PC-9 (cell line): ENCODE results near the gene HAUS5.

Source experiments
- EZH2 ChIP-seq: fragments of 200-600 bp; sonication (generic); IDR thresholded peaks from 2 replicates; pipeline ENCODE4 v1.8.0; 2017; ENCODE audit warnings: antibody characterized with exemption, low read depth
- TF ChIP-seq, protein P1 (sequence below): fragments of 200-600 bp; sonication (generic); conservative IDR thresholded peaks from 2 replicates; pipeline ENCODE4 v1.6.1; 2017; ENCODE audit warnings: mixed run types, antibody characterized with exemption, mild to moderate bottlenecking, moderate library complexity

GRCh38 chr19:35608251-35608650 is 4.3 kb upstream of the HAUS5 start:
- TF ChIP-seq, protein P1, sequence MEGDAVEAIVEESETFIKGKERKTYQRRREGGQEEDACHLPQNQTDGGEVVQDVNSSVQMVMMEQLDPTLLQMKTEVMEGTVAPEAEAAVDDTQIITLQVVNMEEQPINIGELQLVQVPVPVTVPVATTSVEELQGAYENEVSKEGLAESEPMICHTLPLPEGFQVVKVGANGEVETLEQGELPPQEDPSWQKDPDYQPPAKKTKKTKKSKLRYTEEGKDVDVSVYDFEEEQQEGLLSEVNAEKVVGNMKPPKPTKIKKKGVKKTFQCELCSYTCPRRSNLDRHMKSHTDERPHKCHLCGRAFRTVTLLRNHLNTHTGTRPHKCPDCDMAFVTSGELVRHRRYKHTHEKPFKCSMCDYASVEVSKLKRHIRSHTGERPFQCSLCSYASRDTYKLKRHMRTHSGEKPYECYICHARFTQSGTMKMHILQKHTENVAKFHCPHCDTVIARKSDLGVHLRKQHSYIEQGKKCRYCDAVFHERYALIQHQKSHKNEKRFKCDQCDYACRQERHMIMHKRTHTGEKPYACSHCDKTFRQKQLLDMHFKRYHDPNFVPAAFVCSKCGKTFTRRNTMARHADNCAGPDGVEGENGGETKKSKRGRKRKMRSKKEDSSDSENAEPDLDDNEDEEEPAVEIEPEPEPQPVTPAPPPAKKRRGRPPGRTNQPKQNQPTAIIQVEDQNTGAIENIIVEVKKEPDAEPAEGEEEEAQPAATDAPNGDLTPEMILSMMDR: no peak
- no peak for TF ChIP-seq EZH2
